Loucy (cell line): Measurements from ENCODE around the gene DMBX1.

ENCODE experiments used
- H2AFZ ChIP-seq: fragments of 200-600 bp; sonication (generic); 2 replicates; pipeline ENCODE4 v1.6.0; 2016; ENCODE audit warnings: antibody characterized with exemption, mild to moderate bottlenecking, low read length, moderate library complexity
- H3F3A ChIP-seq: fragments of 200-600 bp; 2 replicates; pipeline ENCODE4 v1.6.0; 2016; ENCODE audit warnings: antibody characterized with exemption, low read depth, mild to moderate bottlenecking
- H3K27me3 ChIP-seq: fragments of 200-600 bp; sonication (generic); 2 replicates; pipeline ENCODE4 v1.6.1; 2014; ENCODE audit warnings: low read length, mild to moderate bottlenecking; ENCODE audit not compliant: insufficient read depth, poor library complexity, severe bottlenecking
- H3K36me3 ChIP-seq: fragments of 200-600 bp; sonication (generic); 2 replicates; pipeline ENCODE4 v1.6.1; 2016; ENCODE audit warnings: low read length; ENCODE audit not compliant: insufficient read depth
- H3K4me1 ChIP-seq: fragments of 200-600 bp; sonication (generic); 2 replicates; pipeline ENCODE4 v1.5.1; 2014; ENCODE audit warnings: low read length, mild to moderate bottlenecking; ENCODE audit not compliant: insufficient read depth, poor library complexity, severe bottlenecking
- H3K4me2 ChIP-seq: fragments of 200-600 bp; sonication (generic); 2 replicates; pipeline ENCODE4 v1.6.0; 2014; ENCODE audit warnings: antibody characterized with exemption, low read length, low read depth, mild to moderate bottlenecking; ENCODE audit not compliant: poor library complexity, severe bottlenecking
- H3K4me3 ChIP-seq: fragments of 200-600 bp; sonication (generic); 2 replicates; pipeline ENCODE4 v1.5.1; 2014; ENCODE audit warnings: low read length, mild to moderate bottlenecking, mixed read lengths; ENCODE audit not compliant: poor library complexity, severe bottlenecking
- H3K79me2 ChIP-seq: fragments of 200-600 bp; sonication (generic); 2 replicates; pipeline ENCODE4 v1.6.1; 2014; ENCODE audit warnings: low read length; ENCODE audit not compliant: insufficient read depth
- H3K9ac ChIP-seq: fragments of 200-600 bp; sonication (generic); 2 replicates; pipeline ENCODE4 v1.6.0; 2014; ENCODE audit warnings: mild to moderate bottlenecking, low read depth, low read length, moderate library complexity; ENCODE audit not compliant: poor library complexity, severe bottlenecking
- H3K9me2 ChIP-seq: fragments of 200-600 bp; sonication (generic); replicated peaks from 2 replicates; pipeline ENCODE4 v1.6.1; 2016; ENCODE audit warnings: low read depth, low read length, mixed read lengths
- H3K9me3 ChIP-seq: fragments of 200-600 bp; sonication (generic); 2 replicates; pipeline ENCODE4 v1.6.1; 2014; ENCODE audit warnings: mild to moderate bottlenecking, antibody characterized with exemption, low read length, low read depth; ENCODE audit not compliant: insufficient read depth
- H4K20me1 ChIP-seq: fragments of 200-600 bp; sonication (generic); 2 replicates; pipeline ENCODE4 v1.6.0; 2014; ENCODE audit warnings: antibody characterized with exemption, low read length, mild to moderate bottlenecking; ENCODE audit not compliant: insufficient read depth, poor library complexity, severe bottlenecking
- CTCF ChIP-seq: fragments of 200-600 bp; sonication (generic); conservative IDR thresholded peaks from 2 replicates; pipeline ENCODE4 v1.5.1; 2014; ENCODE audit warnings: mild to moderate bottlenecking, antibody characterized with exemption, low read length
- EZH2phosphoT487 ChIP-seq: fragments of 200-600 bp; IDR thresholded peaks from 2 replicates; pipeline ENCODE4 v1.6.1; 2018; ENCODE audit warnings: antibody characterized with exemption, mild to moderate bottlenecking, moderate library complexity, borderline replicate concordance

The DMBX1 gene

GRCh38 chr1:46515576-46515975, 25.9 kb downstream of the DMBX1 start:
- Histone ChIP-seq H3K27me3 (no peaks in the 10 kb centered on the region), H4K20me1 (no peaks in the 10 kb centered on the region), H3K79me2 (no peaks in the 10 kb centered on the region), H2AFZ (no peak overlapping the region), H3K4me1 (no peaks in the 10 kb centered on the region), H3K9me2 (no peaks in the 10 kb centered on the region), H3K4me3 (no peak overlapping the region), H3K9me3 (no peaks in the 10 kb centered on the region), H3F3A (no peaks in the 10 kb centered on the region), H3K36me3 (no peaks in the 10 kb centered on the region), H3K9ac (no peak overlapping the region), H3K4me2 (no peak overlapping the region)
- no peak for TF ChIP-seq EZH2phosphoT487
- no peak for TF ChIP-seq CTCF

- TF ChIP-seq EZH2phosphoT487 (no peak), CTCF (no peak)
- Histone ChIP-seq H3K9ac (no peak overlapping the region), H2AFZ (no peak overlapping the region), H3K79me2 (no peaks in the 10 kb centered on the region), H3K9me2 (no peaks in the 10 kb centered on the region), H3K36me3 (no peaks in the 10 kb centered on the region), H3K4me3 (no peak overlapping the region), H3K9me3 (no peaks in the 10 kb centered on the region), H3K4me2 (no peak overlapping the region), H3F3A (no peaks in the 10 kb centered on the region), H4K20me1 (no peaks in the 10 kb centered on the region), H3K4me1 (no peaks in the 10 kb centered on the region), H3K27me3 (no peaks in the 10 kb centered on the region)
These were observed 26.7 kb downstream of the DMBX1 start for GRCh38 chr1:46516200-46516950.

- no peaks in the 10 kb centered on the region for H3K27me3 ChIP-seq
- H4K20me1 ChIP-seq = no peaks in the 10 kb centered on the region
- no peak overlapping the region for H3K4me3 ChIP-seq
- H3F3A ChIP-seq = no peaks in the 10 kb centered on the region
- H3K9me2 ChIP-seq = no peaks in the 10 kb centered on the region
- no peaks in the 10 kb centered on the region for H3K4me1 ChIP-seq
- H3K79me2 ChIP-seq = no peaks in the 10 kb centered on the region
- no peak overlapping the region for H3K4me2 ChIP-seq
- no peaks in the 10 kb centered on the region for H3K36me3 ChIP-seq
- no peak overlapping the region for H2AFZ ChIP-seq
- no peak overlapping the region for H3K9ac ChIP-seq
- H3K9me3 ChIP-seq = no peaks in the 10 kb centered on the region
- no peak for TF ChIP-seq EZH2phosphoT487
- TF ChIP-seq CTCF = no peak
These were observed 27.5 kb downstream of the DMBX1 start for GRCh38 chr1:46517010-46517600.
